MCF 10A (cell line): ENCODE results near the gene TRAPPC1. TPM values are rescaled to one million over a fixed set of nuclear protein-coding genes. Genes with fewer than 3 reads are reported as not detected.

ENCODE experiments used
- BruUV-seq: library from RNA; stranded (reverse); fragments of 400-500 nt; replicated peaks from 2 replicates; lab custom pipeline; 2021; lab: Mats Ljungman, UMichigan
- CTCF ChIA-PET: fragments of 300-600 bp; sonication (Branson Sonifier 250); formaldehyde crosslinking; extraction: SDS; loops from one replicate; lab custom pipeline; 2021; ENCODE audit warnings: antibody characterized with exemption, inconsistent platforms; lab: Yijun Ruan, JAX
- POLR2A ChIA-PET: fragments of 300-600, 350-650 bp; sonication (Branson Sonifier 250); formaldehyde crosslinking; extraction: SDS; loops from one replicate; lab custom pipeline; 2020; ENCODE audit warnings: antibody characterized with exemption, inconsistent platforms; lab: Yijun Ruan, JAX
- DNase-seq: peaks from one replicate; pipeline ENCODE4 v3.0.0-alpha.2; 2018; ENCODE audit not compliant: unreplicated experiment
- H3K27ac Mint-ChIP-seq: one replicate; pipeline ENCODE4 v1.8.0; 2022; ENCODE audit warnings: mild to moderate bottlenecking, low read depth, mixed read lengths; ENCODE audit not compliant: unreplicated experiment
- H3K27me3 Mint-ChIP-seq: one replicate; pipeline ENCODE4 v1.8.0; 2022; ENCODE audit warnings: mixed read lengths; ENCODE audit not compliant: insufficient read depth, unreplicated experiment
- H3K36me3 Mint-ChIP-seq: one replicate; pipeline ENCODE4 v1.8.0; 2022; ENCODE audit warnings: mild to moderate bottlenecking, moderate library complexity, mixed read lengths; ENCODE audit not compliant: insufficient read depth, unreplicated experiment
- H3K4me1 Mint-ChIP-seq: one replicate; pipeline ENCODE4 v1.8.0; 2022; ENCODE audit warnings: mixed read lengths; ENCODE audit not compliant: insufficient read depth, unreplicated experiment
- H3K4me3 Mint-ChIP-seq: one replicate; pipeline ENCODE4 v1.8.0; 2022; ENCODE audit warnings: mild to moderate bottlenecking, moderate library complexity, mixed read lengths; ENCODE audit not compliant: unreplicated experiment
- H3K9me3 Mint-ChIP-seq: one replicate; pipeline ENCODE4 v1.8.0; 2022; ENCODE audit warnings: mixed read lengths; ENCODE audit not compliant: unreplicated experiment
- intact Hi-C: fragments of 100-400 bp; cut with micrococcal nuclease; formaldehyde crosslinking; loops from 2 replicates; pipeline ENCODE4 v1.14.1; 2022
- total RNA-seq: library from RNA; stranded (reverse); gene quantifications from 2 replicates; pipeline ENCODE4 v1.2.3, GENCODE V29; 2022
- TF ChIP-seq, protein P1 (sequence below): fragments of 200-600 bp; IDR thresholded peaks from one replicate; pipeline ENCODE4 v1.8.0; 2022; ENCODE audit warnings: antibody characterized with exemption, mild to moderate bottlenecking; ENCODE audit not compliant: unreplicated experiment

TRAPPC1 gene
- total RNA-seq, 1 experiment from 2014 or later: 80.0 TPM

DNA sequence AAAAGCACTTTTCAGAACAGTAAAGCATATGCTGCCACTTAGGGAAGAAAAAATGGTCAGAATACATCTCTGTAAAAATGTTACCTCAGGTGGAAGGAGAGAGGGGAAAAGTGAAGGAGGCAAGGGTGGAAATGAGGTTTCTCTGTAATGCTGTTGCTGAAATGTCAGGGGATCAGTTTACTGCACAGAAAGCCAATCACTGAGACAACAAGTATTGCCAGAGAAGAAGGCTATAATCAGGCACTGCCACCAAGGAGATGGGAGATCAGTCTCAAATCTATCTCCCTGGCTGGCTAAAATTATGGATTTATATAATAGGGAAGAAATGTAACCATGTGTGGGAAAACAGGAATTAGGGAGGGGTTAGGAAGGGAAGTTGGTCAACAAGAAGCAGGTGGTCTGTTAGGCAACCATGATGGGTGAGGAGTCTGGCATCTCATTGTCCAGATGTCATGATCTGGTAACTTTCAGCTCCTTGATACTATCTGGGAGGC lies 42.9 kb upstream of the TRAPPC1 start:
- BruUV-seq: no TSS peak
- Mint-ChIP-seq H3K4me1 (no peaks in the 10 kb centered on the region), H3K27me3 (no peaks in the 10 kb centered on the region), H3K9me3 (peaks cover 16% of the 10 kb centered on the region), H3K27ac (no peak overlapping the region), H3K4me3 (no peak overlapping the region), H3K36me3 (peaks cover 6% of the 10 kb centered on the region)
- CTCF ChIA-PET: interaction anchor here (0.7 kb wide), 2 partner anchors 24 to 39 kb away, joined by 3 read pairs; no protein-coding TSS in a partner anchor
- TF ChIP-seq, protein P1, sequence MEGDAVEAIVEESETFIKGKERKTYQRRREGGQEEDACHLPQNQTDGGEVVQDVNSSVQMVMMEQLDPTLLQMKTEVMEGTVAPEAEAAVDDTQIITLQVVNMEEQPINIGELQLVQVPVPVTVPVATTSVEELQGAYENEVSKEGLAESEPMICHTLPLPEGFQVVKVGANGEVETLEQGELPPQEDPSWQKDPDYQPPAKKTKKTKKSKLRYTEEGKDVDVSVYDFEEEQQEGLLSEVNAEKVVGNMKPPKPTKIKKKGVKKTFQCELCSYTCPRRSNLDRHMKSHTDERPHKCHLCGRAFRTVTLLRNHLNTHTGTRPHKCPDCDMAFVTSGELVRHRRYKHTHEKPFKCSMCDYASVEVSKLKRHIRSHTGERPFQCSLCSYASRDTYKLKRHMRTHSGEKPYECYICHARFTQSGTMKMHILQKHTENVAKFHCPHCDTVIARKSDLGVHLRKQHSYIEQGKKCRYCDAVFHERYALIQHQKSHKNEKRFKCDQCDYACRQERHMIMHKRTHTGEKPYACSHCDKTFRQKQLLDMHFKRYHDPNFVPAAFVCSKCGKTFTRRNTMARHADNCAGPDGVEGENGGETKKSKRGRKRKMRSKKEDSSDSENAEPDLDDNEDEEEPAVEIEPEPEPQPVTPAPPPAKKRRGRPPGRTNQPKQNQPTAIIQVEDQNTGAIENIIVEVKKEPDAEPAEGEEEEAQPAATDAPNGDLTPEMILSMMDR: no peak
- POLR2A ChIA-PET: no interaction called here
- no peak for DNase-seq
- intact Hi-C loops: no loop called here

DNA sequence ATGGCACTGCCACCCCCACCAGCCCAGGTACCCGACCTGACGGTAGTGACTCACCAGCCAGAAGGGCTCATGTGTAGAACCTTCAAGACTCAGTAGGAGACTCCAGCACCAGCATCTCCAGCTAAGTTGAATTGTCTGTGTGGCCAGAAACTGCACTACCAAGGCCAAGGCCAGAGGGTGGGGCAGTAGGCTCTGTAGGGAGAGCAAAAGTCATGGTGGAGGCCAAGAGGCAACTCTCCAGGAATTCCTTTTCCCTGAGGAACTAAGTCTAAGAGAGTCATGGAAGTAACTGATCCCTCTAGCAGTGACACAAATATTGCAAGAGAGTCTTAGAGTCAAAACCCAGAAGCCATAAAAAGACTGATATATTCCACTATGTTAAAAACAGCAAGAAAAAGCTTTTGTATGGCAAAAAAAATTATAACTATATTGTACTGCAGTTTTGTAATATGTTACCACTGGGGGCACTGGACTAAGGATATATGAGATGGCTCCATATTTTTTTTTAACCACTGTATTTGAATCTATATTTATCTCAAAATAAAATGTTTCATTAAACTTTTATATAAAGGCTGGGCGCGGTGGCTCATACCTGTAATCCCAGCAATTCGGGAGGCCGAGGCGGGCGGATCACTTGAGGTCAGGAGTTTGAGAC lies 40.5 kb upstream of the TRAPPC1 start:
- POLR2A ChIA-PET: interaction anchor here (0.9 to 1.3 kb wide), 3 partner anchors 16 to 56 kb away, joined by 3 to 5 read pairs (median 3); partner anchors contain the start of gene RNF227
- peaks cover 16% of the 10 kb centered on the region for H3K9me3 Mint-ChIP-seq

DNA sequence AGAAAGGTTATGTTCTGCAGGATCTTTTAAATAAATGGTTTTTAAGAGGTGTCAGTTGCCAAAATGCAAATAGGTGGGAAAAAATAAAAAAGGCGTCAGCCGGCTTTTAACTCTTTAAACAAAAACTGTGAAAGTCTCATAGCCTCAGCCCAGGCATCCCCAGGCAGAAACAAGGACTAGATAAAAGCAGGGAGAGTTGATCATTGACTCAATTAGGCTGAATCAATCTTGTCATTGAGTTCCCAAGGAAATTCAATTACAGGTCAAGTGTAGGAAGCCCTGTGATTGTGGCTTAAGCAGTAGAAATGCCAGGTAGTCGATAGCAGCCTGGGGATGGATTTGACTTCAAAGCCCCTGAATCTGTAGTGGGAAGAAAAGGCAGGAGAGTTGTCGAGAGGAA lies 39.9 kb upstream of the TRAPPC1 start:
- TF ChIP-seq, protein P1: no peak
- no TSS peak for BruUV-seq
- Mint-ChIP-seq H3K9me3 (peaks cover 16% of the 10 kb centered on the region), H3K4me1 (no peaks in the 10 kb centered on the region), H3K27ac (no peak overlapping the region), H3K36me3 (no peaks in the 10 kb centered on the region), H3K27me3 (no peaks in the 10 kb centered on the region), H3K4me3 (no peak overlapping the region)
- intact Hi-C loops: no loop called here
- CTCF ChIA-PET: interaction anchor here (0.6 to 1.9 kb wide), 6 partner anchors 19 to 228 kb away, joined by 3 to 5 read pairs (median 3); no protein-coding TSS in a partner anchor
- POLR2A ChIA-PET: interaction anchor here (0.6 kb wide), 1 partner anchor 138 kb away, joined by 3 read pairs; no protein-coding TSS in a partner anchor
- DNase-seq: no peak

More for the DNA sequence above, 40.5 kb upstream of the TRAPPC1 start:
- intact Hi-C loops: no loop called here
- Mint-ChIP-seq H3K4me1 (no peaks in the 10 kb centered on the region), H3K27ac (no peak overlapping the region), H3K36me3 (no peaks in the 10 kb centered on the region), H3K4me3 (no peak overlapping the region), H3K27me3 (no peaks in the 10 kb centered on the region)
- CTCF ChIA-PET: interaction anchor here (0.6 to 1.9 kb wide), 11 partner anchors 10 to 590 kb away, joined by 3 to 7 read pairs (median 5); no protein-coding TSS in a partner anchor
- TF ChIP-seq, protein P1: no peak
- no TSS peak for BruUV-seq
- no peak for DNase-seq

DNA sequence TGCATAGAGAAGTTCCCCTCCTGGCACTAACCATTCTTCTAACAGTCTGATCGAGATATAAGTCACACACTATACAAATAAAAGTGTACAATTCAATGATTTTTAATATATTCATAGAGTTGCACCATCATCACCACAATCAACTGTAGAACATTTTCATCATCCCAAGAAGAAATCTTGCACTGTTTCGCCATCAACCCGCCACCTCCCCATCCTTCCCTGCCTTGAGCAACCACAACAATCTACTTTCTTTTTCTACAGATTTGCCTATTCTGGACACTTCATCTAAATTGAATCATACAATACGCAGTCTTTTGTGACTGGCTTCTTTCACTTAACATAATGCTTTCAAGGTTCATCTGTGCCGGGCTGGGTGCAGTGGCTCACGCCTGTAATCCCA lies 37.7 kb upstream of the TRAPPC1 start:
- TF ChIP-seq, protein P1: no peak
- Mint-ChIP-seq H3K27me3 (no peaks in the 10 kb centered on the region), H3K4me3 (no peak overlapping the region), H3K36me3 (no peaks in the 10 kb centered on the region), H3K27ac (no peak overlapping the region), H3K4me1 (no peaks in the 10 kb centered on the region), H3K9me3 (peaks cover 3% of the 10 kb centered on the region)
- ChIA-PET POLR2A (no interaction called here), CTCF (interaction anchor here (1.0 kb wide), 1 partner anchor 20 kb away, joined by 4 read pairs; no protein-coding TSS in a partner anchor)
- intact Hi-C loops: no loop called here
- DNase-seq: peak; percentile 38
- no TSS peak for BruUV-seq
